H9 (cell line): ENCODE data around the gene SLC19A1. TPM values are rescaled to one million over a fixed set of nuclear protein-coding genes. Genes with fewer than 3 reads are reported as not detected.

Source experiments
- DNase-seq: peaks from one replicate; pipeline ENCODE4 v3.0.0-alpha.2; 2017
- H2AFZ ChIP-seq: one replicate; pipeline ENCODE4 v1.6.1; 2013; ENCODE audit warnings: mild to moderate bottlenecking, low read length, control low read depth, moderate library complexity
- H2AK5ac ChIP-seq: 2 replicates; pipeline ENCODE4 v1.6.1; 2013; ENCODE audit warnings: low read length, control low read depth, mixed read lengths; ENCODE audit not compliant: insufficient read length
- H2BK120ac ChIP-seq: one replicate; pipeline ENCODE4 v1.6.1; 2013; ENCODE audit warnings: low read depth, mild to moderate bottlenecking, low read length, control low read depth, inconsistent platforms; ENCODE audit not compliant: poor library complexity, severe bottlenecking
- H2BK12ac ChIP-seq: 2 replicates; pipeline ENCODE4 v1.6.1; 2013; ENCODE audit warnings: low read length, control low read depth, mixed read lengths, low read depth; ENCODE audit not compliant: insufficient read length
- H2BK15ac ChIP-seq: 2 replicates; pipeline ENCODE4 v1.6.1; 2013; ENCODE audit warnings: low read depth, low read length, control low read depth
- H2BK20ac ChIP-seq: one replicate; pipeline ENCODE4 v1.6.1; 2013; ENCODE audit warnings: low read depth, mild to moderate bottlenecking, low read length, control low read depth, inconsistent platforms; ENCODE audit not compliant: poor library complexity, severe bottlenecking
- H2BK5ac ChIP-seq: 2 replicates; pipeline ENCODE4 v1.6.1; 2013; ENCODE audit warnings: low read length, control low read depth, mixed read lengths; ENCODE audit not compliant: insufficient read length
- H3K14ac ChIP-seq: 2 replicates; pipeline ENCODE4 v1.6.1; 2013; ENCODE audit warnings: low read length, control low read depth; ENCODE audit not compliant: insufficient read depth
- H3K18ac ChIP-seq: 2 replicates; pipeline ENCODE4 v1.6.1; 2013; ENCODE audit warnings: low read depth, mild to moderate bottlenecking, mixed read lengths, low read length, control low read depth; ENCODE audit not compliant: insufficient read length
- H3K23ac ChIP-seq: 2 replicates; pipeline ENCODE4 v1.6.1; 2013; ENCODE audit warnings: low read length, control low read depth, mixed read lengths, low read depth; ENCODE audit not compliant: insufficient read length
- H3K23me2 ChIP-seq: 2 replicates; pipeline ENCODE4 v1.6.1; 2013; ENCODE audit warnings: low read depth, mild to moderate bottlenecking, mixed read lengths, low read length, control low read depth; ENCODE audit not compliant: insufficient read length, poor library complexity, severe bottlenecking
- H3K27ac ChIP-seq: 2 replicates; pipeline ENCODE4 v1.5.1; 2013; ENCODE audit warnings: low read length, control low read depth, mixed read lengths, low read depth; ENCODE audit not compliant: insufficient read length
- H3K27me3 ChIP-seq: 2 replicates; pipeline ENCODE4 v1.6.1; 2013; ENCODE audit warnings: low read length, control low read depth, inconsistent platforms; ENCODE audit not compliant: insufficient read depth
- H3K4ac ChIP-seq: 2 replicates; pipeline ENCODE4 v1.6.1; 2013; ENCODE audit warnings: low read depth, mild to moderate bottlenecking, control low read depth, inconsistent platforms, low read length, moderate library complexity
- H3K4me1 ChIP-seq: 2 replicates; pipeline ENCODE4 v1.6.1; 2013; ENCODE audit warnings: low read length, control low read depth, inconsistent platforms; ENCODE audit not compliant: insufficient read depth
- H3K4me2 ChIP-seq: 2 replicates; pipeline ENCODE4 v1.6.1; 2013; ENCODE audit warnings: low read length, control low read depth, mixed read lengths; ENCODE audit not compliant: insufficient read length, insufficient read depth
- H3K56ac ChIP-seq: 2 replicates; pipeline ENCODE4 v1.6.1; 2013; ENCODE audit warnings: low read depth, mild to moderate bottlenecking, mixed read lengths, low read length, control low read depth; ENCODE audit not compliant: insufficient read length
- H3K79me1 ChIP-seq: 2 replicates; pipeline ENCODE4 v1.6.1; 2013; ENCODE audit warnings: low read depth, mild to moderate bottlenecking, moderate library complexity, low read length, control low read depth, inconsistent platforms; ENCODE audit not compliant: insufficient read depth, poor library complexity, severe bottlenecking
- H3K79me2 ChIP-seq: 2 replicates; pipeline ENCODE4 v1.6.1; 2013; ENCODE audit warnings: low read length, control low read depth, inconsistent platforms; ENCODE audit not compliant: insufficient read depth
- H3K9ac ChIP-seq: 2 replicates; pipeline ENCODE4 v1.6.1; 2013; ENCODE audit warnings: low read length, control low read depth, mixed read lengths; ENCODE audit not compliant: insufficient read length; ENCODE audit errors: extremely low read depth
- H3K9me3 ChIP-seq: one replicate; pipeline ENCODE4 v1.6.1; 2013; ENCODE audit warnings: low read depth, low read length, inconsistent platforms; ENCODE audit not compliant: control insufficient read depth
- H3T11ph ChIP-seq: one replicate; pipeline ENCODE4 v1.6.1; 2013; ENCODE audit warnings: mild to moderate bottlenecking, low read length, control low read depth, inconsistent platforms
- H4K20me1 ChIP-seq: one replicate; pipeline ENCODE4 v1.6.1; 2013; ENCODE audit not compliant: control insufficient read depth, insufficient read length, insufficient read depth
- H4K5ac ChIP-seq: 2 replicates; pipeline ENCODE4 v1.6.1; 2013; ENCODE audit warnings: low read depth, mild to moderate bottlenecking, mixed read lengths, low read length, control low read depth; ENCODE audit not compliant: insufficient read length
- H4K8ac ChIP-seq: replicated peaks from 2 replicates; pipeline ENCODE4 v1.6.1; 2013; ENCODE audit warnings: low read length, control low read depth, mixed read lengths, low read depth; ENCODE audit not compliant: insufficient read length
- H4K91ac ChIP-seq: 2 replicates; pipeline ENCODE4 v1.6.1; 2013; ENCODE audit warnings: low read depth, mild to moderate bottlenecking, moderate library complexity, mixed read lengths, low read length, control low read depth; ENCODE audit not compliant: insufficient read length
- H3K27ac Mint-ChIP-seq, 3 experiments: 2 replicates in 2 of 3; 3 replicates in 1 of 3; pipeline ENCODE4 v1.8.0; 2020 to 2021; ENCODE audit warnings: mixed read lengths in 3 of 3, mild to moderate bottlenecking in 1 of 3, moderate library complexity in 1 of 3
- H3K27me3 Mint-ChIP-seq: 2 replicates; pipeline ENCODE4 v1.8.0; 2021; ENCODE audit warnings: low read depth, mild to moderate bottlenecking, moderate library complexity, mixed read lengths
- H3K36me3 Mint-ChIP-seq, 3 experiments: 2 replicates in 2 of 3; 3 replicates in 1 of 3; pipeline ENCODE4 v1.8.0; 2020 to 2021; ENCODE audit warnings: low read depth in 3 of 3, mixed read lengths in 3 of 3; ENCODE audit not compliant: insufficient read depth in 1 of 3
- H3K4me1 Mint-ChIP-seq, 2 experiments: 2 replicates each; pipeline ENCODE4 v1.8.0; 2020; ENCODE audit warnings: mixed read lengths in 2 of 2
- H3K4me3 Mint-ChIP-seq, 2 experiments: 2 replicates in 1 of 2; 3 replicates in 1 of 2; pipeline ENCODE4 v1.8.0; 2020 to 2021; ENCODE audit warnings: mild to moderate bottlenecking in 2 of 2, mixed read lengths in 2 of 2, moderate library complexity in 1 of 2
- H3K9me3 Mint-ChIP-seq, 2 experiments: 2 replicates in 1 of 2; 3 replicates in 1 of 2; pipeline ENCODE4 v1.8.0; 2020; ENCODE audit warnings: mild to moderate bottlenecking in 2 of 2, mixed read lengths in 2 of 2, moderate library complexity in 1 of 2
- WGBS: extraction: QIAGEN DNeasy Blood & Tissue Kit; methylation state at CpG from one replicate; pipeline ENCODE4 v1.1.7; 2013; ENCODE audit warnings: missing lambda C conversion rate, low lambda C conversion rate, mixed read lengths; ENCODE audit not compliant: insufficient read length; ENCODE audit errors: extremely low coverage; 5-methylcytosine and 5-hydroxymethylcytosine counted together
- total RNA-seq: library from RNA; stranded (reverse); gene quantifications from 2 replicates; pipeline ENCODE4 v1.2.1, GENCODE V29; 2021
- TF ChIP-seq, protein P1 (sequence below): fragments of 200-600 bp; sonication (generic); conservative IDR thresholded peaks from 3 replicates; pipeline ENCODE4 v1.8.0; 2021; ENCODE audit warnings: antibody characterized with exemption, mild to moderate bottlenecking

The SLC19A1 gene
- total RNA-seq, 1 experiment from 2014 or later: 32.4 TPM

DNA sequence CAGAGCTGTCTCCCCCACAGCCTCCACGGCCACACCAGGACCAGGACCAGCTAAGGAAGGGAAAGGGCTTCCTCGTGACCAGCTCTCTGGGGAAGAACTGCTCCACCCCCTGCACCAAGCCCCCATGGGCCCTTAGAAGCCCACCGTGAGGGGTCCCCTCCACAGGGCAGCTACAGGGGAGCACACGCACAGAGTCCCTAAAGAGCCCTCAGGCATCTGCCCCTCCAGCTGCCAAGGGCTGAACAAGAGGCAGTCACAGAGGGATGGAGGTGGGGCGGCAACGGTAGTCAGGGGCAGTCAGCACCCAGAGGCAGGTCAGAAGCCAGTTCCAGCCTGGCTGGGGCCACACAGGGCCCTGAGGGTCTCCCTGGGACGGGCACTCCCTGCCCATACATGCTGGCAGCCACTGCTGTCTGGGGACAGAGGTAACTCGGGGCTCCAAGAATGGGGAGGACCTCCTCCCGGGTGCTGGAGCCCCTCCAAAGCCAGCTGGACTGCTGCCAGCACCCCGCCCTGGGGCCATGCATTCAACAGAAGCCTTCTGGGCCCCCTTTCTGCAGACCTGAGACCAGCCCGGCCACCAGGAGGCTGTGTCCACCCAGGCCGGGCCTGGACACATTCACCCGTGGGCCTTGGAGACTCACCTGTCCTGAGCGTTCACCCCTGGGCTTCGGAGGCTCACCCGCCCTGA, 18.7 kb downstream of the SLC19A1 start:
- no peak overlapping the region for H3K9ac ChIP-seq
- no CpG with 5 or more reads among the region's 16 CpGs for WGBS
- no peak overlapping the region for H3K4me2 ChIP-seq
- Mint-ChIP-seq H3K4me3 (no peak overlapping the region), H3K9me3 (peaks cover 37 to 44% of the 10 kb centered on the region in 2 experiments), H3K4me1 (no peaks in the 10 kb centered on the region; a peak in 1 of 4 replicates), H3K27me3 (peaks cover 9% of the 10 kb centered on the region), H3K27ac (no peak overlapping the region), H3K36me3 (peaks cover 59 to 69% (median 62%) of the 10 kb centered on the region in 3 experiments)
- no peak overlapping the region for H3K56ac ChIP-seq
- no peak overlapping the region for H3K27ac ChIP-seq
- H3K18ac ChIP-seq: no peak overlapping the region
- no peak for DNase-seq
- H3K9me3 ChIP-seq: peaks cover 3% of the 10 kb centered on the region
- H3K79me1 ChIP-seq: no peaks in the 10 kb centered on the region
- no peak overlapping the region for H3K14ac ChIP-seq
- no peaks in the 10 kb centered on the region for H3K79me2 ChIP-seq
- H2BK120ac ChIP-seq: no peak overlapping the region
- H2BK12ac ChIP-seq: no peak overlapping the region
- H3T11ph ChIP-seq: no peak overlapping the region
- H3K27me3 ChIP-seq: no peaks in the 10 kb centered on the region
- H2BK15ac ChIP-seq: no peak overlapping the region
- no peak overlapping the region for H2BK20ac ChIP-seq
- H4K91ac ChIP-seq: no peak overlapping the region
- no peaks in the 10 kb centered on the region for H3K4me1 ChIP-seq
- TF ChIP-seq, protein P1, sequence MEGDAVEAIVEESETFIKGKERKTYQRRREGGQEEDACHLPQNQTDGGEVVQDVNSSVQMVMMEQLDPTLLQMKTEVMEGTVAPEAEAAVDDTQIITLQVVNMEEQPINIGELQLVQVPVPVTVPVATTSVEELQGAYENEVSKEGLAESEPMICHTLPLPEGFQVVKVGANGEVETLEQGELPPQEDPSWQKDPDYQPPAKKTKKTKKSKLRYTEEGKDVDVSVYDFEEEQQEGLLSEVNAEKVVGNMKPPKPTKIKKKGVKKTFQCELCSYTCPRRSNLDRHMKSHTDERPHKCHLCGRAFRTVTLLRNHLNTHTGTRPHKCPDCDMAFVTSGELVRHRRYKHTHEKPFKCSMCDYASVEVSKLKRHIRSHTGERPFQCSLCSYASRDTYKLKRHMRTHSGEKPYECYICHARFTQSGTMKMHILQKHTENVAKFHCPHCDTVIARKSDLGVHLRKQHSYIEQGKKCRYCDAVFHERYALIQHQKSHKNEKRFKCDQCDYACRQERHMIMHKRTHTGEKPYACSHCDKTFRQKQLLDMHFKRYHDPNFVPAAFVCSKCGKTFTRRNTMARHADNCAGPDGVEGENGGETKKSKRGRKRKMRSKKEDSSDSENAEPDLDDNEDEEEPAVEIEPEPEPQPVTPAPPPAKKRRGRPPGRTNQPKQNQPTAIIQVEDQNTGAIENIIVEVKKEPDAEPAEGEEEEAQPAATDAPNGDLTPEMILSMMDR: no peak
- no peaks in the 10 kb centered on the region for H4K20me1 ChIP-seq
- no peaks in the 10 kb centered on the region for H3K23me2 ChIP-seq
- no peak overlapping the region for H3K23ac ChIP-seq
- no peak overlapping the region for H4K8ac ChIP-seq
- H3K4ac ChIP-seq: no peak overlapping the region
- no peak overlapping the region for H4K5ac ChIP-seq
- no peak overlapping the region for H2AFZ ChIP-seq
- H2AK5ac ChIP-seq: no peak overlapping the region
- no peak overlapping the region for H2BK5ac ChIP-seq
